Mesothelial cell of epicardium (in vitro differentiated cells): ENCODE measurements around the gene PEX7. TPM values are rescaled to one million over a fixed set of nuclear protein-coding genes. Genes with fewer than 3 reads are reported as not detected.

Experiments used
- DNase-seq, 2 experiments: peaks; one replicate each; pipeline ENCODE4 v3.0.0; 2021; ENCODE audit warnings: low spot score in 2 of 2; ENCODE audit not compliant: unreplicated experiment in 2 of 2
- H3K27ac Mint-ChIP-seq: 2 replicates; pipeline ENCODE4 v1.8.0; 2021; ENCODE audit warnings: mixed read lengths
- H3K27me3 Mint-ChIP-seq: 2 replicates; pipeline ENCODE4 v1.8.0; 2021; ENCODE audit warnings: low read depth, mixed read lengths
- H3K36me3 Mint-ChIP-seq: 2 replicates; pipeline ENCODE4 v1.8.0; 2021; ENCODE audit warnings: mixed read lengths
- H3K4me1 Mint-ChIP-seq: 2 replicates; pipeline ENCODE4 v1.8.0; 2021; ENCODE audit warnings: mixed read lengths
- H3K4me3 Mint-ChIP-seq: 2 replicates; pipeline ENCODE4 v1.8.0; 2021; ENCODE audit warnings: mild to moderate bottlenecking, moderate library complexity, mixed read lengths
- H3K9me3 Mint-ChIP-seq: 2 replicates; pipeline ENCODE4 v1.8.0; 2021; ENCODE audit warnings: mixed read lengths
- total RNA-seq: library from RNA; stranded (reverse); gene quantifications from 3 replicates; pipeline ENCODE4 v1.2.1, GENCODE V29; 2021
- TF ChIP-seq, protein P1 (sequence below): fragments of 200-600 bp; sonication (generic); IDR thresholded peaks from one replicate; pipeline ENCODE4 v1.5.0; 2021; ENCODE audit warnings: antibody characterized with exemption; ENCODE audit not compliant: unreplicated experiment

Gene PEX7
- total RNA-seq, 1 donor from 2014 or later = 8.3 TPM

DNA sequence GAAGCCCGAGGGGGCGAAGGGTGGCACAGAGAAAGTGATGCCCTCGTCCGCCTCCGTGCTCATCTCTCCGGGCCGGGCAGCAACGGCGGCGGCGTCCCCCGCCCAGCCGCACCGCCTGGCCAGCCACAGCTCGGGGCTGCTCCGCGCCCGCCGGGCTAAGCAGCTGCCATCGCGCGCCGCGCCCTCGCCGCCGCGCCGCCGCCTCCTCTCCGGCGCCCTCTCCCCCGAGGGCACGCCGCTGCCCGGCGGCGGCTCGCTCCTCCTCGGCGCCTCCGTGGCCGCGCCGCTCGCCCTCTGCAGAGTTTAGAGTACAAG lies 30.3 kb upstream of the PEX7 start:
- peaks cover 9% of the 10 kb centered on the region for H3K27me3 Mint-ChIP-seq
- peaks cover 38% of the 10 kb centered on the region for H3K4me1 Mint-ChIP-seq
- H3K4me3 Mint-ChIP-seq = peak overlapping the region; percentile 90
- peak in 1 of 2 experiments; percentile 27 for DNase-seq
- H3K36me3 Mint-ChIP-seq = peaks cover 6% of the 10 kb centered on the region
- H3K9me3 Mint-ChIP-seq = peaks cover 6% of the 10 kb centered on the region
- H3K27ac Mint-ChIP-seq = no peak overlapping the region
- TF ChIP-seq, protein P1, sequence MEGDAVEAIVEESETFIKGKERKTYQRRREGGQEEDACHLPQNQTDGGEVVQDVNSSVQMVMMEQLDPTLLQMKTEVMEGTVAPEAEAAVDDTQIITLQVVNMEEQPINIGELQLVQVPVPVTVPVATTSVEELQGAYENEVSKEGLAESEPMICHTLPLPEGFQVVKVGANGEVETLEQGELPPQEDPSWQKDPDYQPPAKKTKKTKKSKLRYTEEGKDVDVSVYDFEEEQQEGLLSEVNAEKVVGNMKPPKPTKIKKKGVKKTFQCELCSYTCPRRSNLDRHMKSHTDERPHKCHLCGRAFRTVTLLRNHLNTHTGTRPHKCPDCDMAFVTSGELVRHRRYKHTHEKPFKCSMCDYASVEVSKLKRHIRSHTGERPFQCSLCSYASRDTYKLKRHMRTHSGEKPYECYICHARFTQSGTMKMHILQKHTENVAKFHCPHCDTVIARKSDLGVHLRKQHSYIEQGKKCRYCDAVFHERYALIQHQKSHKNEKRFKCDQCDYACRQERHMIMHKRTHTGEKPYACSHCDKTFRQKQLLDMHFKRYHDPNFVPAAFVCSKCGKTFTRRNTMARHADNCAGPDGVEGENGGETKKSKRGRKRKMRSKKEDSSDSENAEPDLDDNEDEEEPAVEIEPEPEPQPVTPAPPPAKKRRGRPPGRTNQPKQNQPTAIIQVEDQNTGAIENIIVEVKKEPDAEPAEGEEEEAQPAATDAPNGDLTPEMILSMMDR = no peak

DNA sequence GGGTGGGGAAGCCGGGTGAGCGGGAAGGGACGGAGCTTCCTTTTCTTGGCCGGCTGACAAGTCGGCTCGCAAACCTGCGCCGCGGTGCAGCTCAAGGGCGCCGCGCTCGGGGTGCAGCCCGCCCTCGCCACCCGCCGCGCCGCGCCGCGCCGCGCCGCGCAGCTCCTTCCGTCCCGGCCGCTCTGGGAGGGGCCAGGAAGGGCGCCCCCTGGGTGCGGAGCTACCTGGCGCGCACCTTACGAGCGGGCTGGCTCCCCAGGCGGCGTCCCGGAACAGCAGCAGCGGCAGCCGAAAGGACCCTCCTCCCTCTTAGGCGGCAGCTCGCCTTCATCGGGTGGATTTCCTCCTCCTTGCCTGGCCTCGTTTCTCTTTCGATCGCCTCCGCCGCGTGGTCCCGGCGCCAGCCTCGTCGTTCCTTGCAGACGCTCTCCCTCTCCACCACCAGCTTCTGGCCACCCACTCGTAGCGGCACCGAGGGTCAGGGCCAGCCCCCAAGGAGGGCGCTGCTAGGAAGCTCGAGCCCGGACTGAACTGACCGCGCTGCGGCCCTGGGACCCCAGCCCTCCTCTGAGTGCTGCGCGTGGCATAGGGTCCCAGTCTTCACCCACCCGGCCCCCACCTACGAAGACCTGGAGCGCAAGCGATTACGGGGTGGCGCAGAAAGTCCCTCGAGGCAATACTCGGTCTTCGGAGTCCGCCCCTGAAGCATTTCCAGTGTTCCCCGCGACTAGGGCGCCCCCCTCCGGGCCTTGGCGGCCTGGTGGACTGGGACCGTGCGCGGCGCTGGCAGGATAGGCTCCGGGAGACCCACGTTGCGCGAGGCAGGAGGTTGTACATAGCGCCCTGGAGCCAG lies 29.8 kb upstream of the PEX7 start, which contains the start of gene MAP3K5:
Gene MAP3K5, minus strand, starts transcription at position 68 of the 853 bp plus-strand sequence. CDS start 320 bp downstream, outside the sequence.
- H3K36me3 Mint-ChIP-seq = peaks cover 6% of the 10 kb centered on the region
- TF ChIP-seq, protein P1 = peak; percentile 68
- H3K4me1 Mint-ChIP-seq = peaks cover 33% of the 10 kb centered on the region
- peaks cover 10% of the 10 kb centered on the region for H3K9me3 Mint-ChIP-seq
- peaks cover 9% of the 10 kb centered on the region for H3K27me3 Mint-ChIP-seq
- peak within 1 kb of the TSS; percentile 76 for H3K27ac Mint-ChIP-seq
- peak within 1 kb of the TSS; percentile 90 for H3K4me3 Mint-ChIP-seq
- DNase-seq = peak; percentile 78 to 93

DNA sequence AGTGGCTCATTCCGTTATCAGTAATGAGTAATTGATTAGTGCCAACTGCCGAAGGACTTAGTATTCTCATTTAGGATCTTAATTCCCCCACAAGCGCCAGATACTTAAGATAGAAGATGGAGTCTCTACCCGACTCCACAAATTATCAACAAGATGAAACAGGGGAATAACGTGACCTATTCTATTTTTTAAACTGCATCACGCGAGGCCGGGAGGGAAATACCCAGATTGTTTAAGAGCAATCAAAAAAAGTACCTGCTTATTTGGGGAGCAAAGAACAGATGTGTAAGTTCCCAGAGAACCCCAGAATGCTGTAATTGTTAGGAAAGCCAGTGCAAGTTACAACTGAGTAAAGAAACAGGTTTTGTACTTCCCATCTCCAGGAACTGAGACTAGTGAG lies 29.0 kb upstream of the PEX7 start:
- H3K36me3 Mint-ChIP-seq = peaks cover 3% of the 10 kb centered on the region
- peaks cover 9% of the 10 kb centered on the region for H3K27me3 Mint-ChIP-seq
- peaks cover 15% of the 10 kb centered on the region for H3K9me3 Mint-ChIP-seq
- H3K27ac Mint-ChIP-seq = no peak overlapping the region
- TF ChIP-seq, protein P1 = no peak
- peak overlapping the region; percentile 90 for H3K4me3 Mint-ChIP-seq
- peaks cover 25% of the 10 kb centered on the region for H3K4me1 Mint-ChIP-seq
- no peak for DNase-seq

DNA sequence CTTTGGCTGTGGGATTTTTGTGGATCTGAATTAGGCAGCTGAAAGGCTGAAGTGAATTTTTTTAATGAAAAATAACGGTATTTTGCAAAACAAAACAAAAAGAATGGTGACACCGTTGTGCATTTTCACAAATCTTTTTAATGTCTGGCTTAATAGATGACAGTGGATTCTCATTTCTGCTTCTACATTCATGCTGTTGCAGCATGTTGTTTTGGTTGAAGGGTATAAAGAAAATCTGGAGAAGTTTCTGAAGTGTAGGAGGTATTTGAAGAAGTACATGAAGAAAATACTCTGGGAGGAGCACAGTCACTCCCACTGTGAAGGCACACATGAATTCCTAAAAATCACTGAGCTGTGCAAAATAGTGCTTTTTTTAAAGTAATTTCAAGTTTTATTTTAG lies 27.0 kb upstream of the PEX7 start:
- Mint-ChIP-seq H3K36me3 (no peaks in the 10 kb centered on the region), H3K4me3 (no peak overlapping the region), H3K4me1 (peaks cover 16% of the 10 kb centered on the region), H3K9me3 (peaks cover 14% of the 10 kb centered on the region), H3K27ac (no peak overlapping the region), H3K27me3 (peaks cover 5% of the 10 kb centered on the region)
- no peak for DNase-seq
- TF ChIP-seq, protein P1 = no peak

DNA sequence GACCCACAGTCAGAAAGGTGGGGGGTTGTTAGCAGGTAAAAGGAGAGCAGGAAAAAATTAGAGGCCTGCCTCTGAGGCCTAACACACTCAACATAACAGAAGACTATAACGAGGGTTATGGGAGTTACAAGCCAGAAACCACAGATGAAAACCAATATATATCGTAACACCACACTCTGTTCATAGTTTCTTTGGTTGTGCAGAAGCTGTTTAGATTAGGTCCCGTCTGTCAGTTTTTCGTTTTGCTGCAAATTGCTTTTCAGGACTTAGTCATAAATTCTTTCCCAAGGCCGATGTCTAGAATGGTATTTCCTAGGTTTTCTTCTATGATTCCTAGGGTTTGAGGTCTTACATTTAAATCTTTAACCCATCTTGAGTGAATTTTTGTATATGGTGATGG lies 26.4 kb upstream of the PEX7 start:
- Mint-ChIP-seq H3K4me3 (no peak overlapping the region), H3K4me1 (peaks cover 12% of the 10 kb centered on the region), H3K36me3 (no peaks in the 10 kb centered on the region), H3K27me3 (peaks cover 5% of the 10 kb centered on the region), H3K27ac (no peak overlapping the region), H3K9me3 (peaks cover 14% of the 10 kb centered on the region)
- DNase-seq = no peak
- TF ChIP-seq, protein P1 = no peak
